GM18502 (cell line): ENCODE measurements around the gene TAS2R19.

Experiments used
- ATAC-seq: cut with Tn5 transposase; IDR thresholded peaks from one replicate; pipeline ENCODE4 v1.9.1; 2021; ENCODE audit warnings: mild to moderate bottlenecking; ENCODE audit not compliant: unreplicated experiment, poor library complexity

Gene TAS2R19

DNA sequence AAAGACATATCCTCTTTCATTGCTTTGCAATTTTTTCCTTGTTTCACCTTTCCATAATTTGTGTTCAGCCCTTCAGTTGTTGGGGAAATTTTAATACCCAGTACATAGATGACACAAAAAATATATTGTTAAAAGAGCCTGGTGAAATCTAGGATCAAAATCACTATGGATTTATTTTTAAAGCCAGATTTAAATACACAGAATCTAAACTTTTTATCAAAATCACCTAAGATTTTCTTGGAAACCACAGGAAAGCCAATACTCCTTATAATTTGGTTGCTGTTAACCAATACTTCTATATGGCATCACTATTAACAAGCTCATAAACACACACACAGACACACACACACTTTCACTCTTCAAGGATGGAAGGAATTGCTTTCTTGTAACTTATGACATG, 24.2 kb downstream of the TAS2R19 start, which contains the start of gene TAS2R20:
Gene TAS2R20 (minus strand): TSS at position 101 of the 400 bp plus-strand sequence. CDS start 429 bp downstream, outside the sequence.
- ATAC-seq, result no peak

DNA sequence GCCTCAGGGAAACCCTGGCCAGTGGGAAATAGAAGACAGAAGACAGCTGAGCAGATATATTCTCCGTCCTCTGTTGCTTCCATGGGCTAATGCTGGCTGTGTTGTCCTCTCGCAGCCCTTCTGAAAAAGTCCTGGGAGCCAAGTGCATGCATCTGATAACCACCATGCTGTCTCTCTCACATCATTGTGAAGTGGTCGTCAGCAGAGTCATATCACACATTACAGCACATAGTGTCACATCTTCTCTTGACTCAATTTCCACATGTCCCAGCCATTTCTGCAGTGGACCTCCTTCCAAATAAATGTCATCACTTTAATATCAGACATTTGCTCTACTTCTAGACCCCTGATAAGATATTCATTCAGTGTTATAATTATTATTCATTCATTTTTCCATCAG, 28.1 kb downstream of the TAS2R19 start:
- ATAC-seq, result no peak

DNA sequence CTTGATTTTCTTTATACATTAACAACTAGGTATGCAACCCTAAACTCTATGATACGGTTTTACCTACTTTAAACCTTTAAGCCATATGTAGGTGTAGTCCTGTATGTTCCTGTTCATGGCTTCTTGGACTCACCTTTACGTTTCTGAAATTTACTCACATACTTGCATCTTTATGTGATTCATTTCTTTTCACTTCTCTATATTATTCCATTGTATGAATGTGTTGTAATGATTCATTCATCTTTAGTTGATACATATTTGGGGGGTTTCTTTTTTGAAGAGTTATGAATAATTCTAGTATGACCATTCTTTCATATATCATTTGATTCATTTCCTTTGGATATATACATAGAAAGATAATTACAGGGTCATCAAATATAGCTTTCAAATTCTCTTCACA, 33.3 kb downstream of the TAS2R19 start:
- no peak for ATAC-seq

DNA sequence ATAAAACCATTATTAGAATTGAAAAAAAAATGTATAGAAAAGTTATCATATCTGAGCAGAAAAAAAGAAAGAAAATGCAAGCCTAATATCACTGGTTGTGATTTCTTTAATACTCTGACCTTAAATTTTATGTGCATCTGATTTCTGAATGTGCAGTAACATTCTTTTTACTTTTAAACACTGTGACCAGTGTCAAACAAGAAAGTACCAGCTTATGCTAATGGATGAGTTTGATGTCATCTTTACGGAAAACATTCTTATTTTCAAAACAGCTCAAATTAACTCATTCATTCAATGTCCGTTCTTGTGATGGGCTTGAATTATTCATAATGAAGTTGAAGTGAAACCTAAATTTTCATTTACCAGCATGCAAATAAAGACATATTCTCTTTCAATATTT, 35.6 kb downstream of the TAS2R19 start, which contains the start of gene TAS2R50:
Gene TAS2R50 (minus strand): TSS at position 101 of the 400 bp plus-strand sequence. CDS start 52 bp downstream, at position 49.
- ATAC-seq, result no peak

DNA sequence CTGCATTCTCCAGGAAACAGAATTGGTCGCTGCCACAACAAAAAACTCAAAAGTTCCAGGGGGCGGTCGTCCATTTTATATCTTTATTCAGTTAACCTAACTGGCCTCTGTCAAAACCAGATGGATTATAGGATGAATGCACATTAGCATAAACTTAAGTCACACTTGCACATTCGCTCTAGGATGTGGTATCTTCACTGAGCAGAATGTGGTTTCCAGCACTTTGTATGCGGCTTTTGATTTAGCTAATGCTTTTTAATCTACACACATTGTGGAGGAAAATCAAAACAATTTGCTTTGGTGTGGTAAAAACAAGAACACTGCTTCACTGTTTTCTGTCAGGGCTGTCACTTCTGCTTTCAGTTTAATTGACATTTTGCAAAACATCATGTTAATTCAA, 40.2 kb downstream of the TAS2R19 start:
- ATAC-seq, result no peak

DNA sequence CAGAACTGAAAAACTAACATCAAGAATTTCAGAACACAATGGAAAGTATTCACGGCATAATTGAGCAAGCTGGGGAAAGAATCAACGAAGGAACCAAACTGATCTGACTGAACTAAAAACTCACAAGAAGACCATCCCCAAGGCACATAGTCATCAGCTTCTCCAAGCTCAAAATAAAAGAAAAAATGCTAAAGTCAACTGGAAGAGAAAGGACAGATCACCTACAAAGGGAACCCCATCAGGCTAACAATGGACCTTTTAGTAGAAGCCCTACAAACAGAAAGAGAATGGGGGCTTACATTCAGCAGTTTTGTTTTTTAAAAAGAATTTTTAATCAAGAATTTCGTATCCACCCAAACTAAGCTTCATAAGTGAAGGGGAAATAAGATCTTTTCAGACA, 47.5 kb downstream of the TAS2R19 start:
- no peak for ATAC-seq
